Measurements from ENCODE around the gene MRGPRX4. TPM values are rescaled to one million over a fixed set of nuclear protein-coding genes. Genes with fewer than 3 reads are reported as not detected.
"Not testable (repeated sequence)": the region's sequence is repeated elsewhere in the genome, so short reads cannot be mapped to it uniquely, and the experiment has no call there.

MRGPRX4 gene
- total RNA-seq (2021): not detected in 2 replicates
- long read RNA-seq: 0 reads

DNA sequence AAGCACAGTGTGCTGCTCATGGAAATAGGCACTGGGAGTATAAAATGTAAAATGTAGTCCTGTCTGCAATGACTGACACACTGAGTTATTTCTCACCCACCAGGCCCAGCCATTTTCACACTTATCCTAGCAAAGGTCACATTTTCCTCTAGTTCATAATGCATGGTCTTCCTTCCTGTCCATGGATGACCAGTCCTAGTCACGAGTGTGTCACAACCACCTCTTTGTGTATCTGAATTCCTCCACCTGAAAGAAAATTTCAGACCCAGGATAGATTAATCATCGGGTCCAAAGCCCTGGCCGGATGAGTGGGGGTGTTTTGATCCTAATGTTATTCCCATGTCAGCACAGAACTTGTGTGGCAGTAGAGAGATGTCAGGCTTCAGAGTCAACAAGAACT lies at the start of gene MRGPRX4:
Gene MRGPRX4 (plus strand): TSS at position 172 of the 400 bp plus-strand sequence. CDS start 420 bp downstream, outside the sequence.
- Histone ChIP-seq H3K23me2 (ENCODE audit: insufficient read length, low read depth, low read length, poor library complexity, severe bottlenecking) (no peaks in the 10 kb centered on the region), H4K91ac (ENCODE audit: insufficient read length, low read depth, low read length) (no peak within 1 kb of the TSS), H3K4ac (ENCODE audit: low read depth, low read length) (no peak within 1 kb of the TSS), H3K27me3 (ENCODE audit: insufficient read depth, low read length) (no peaks in the 10 kb centered on the region), H2AFZ (ENCODE audit: low read length) (no peak within 1 kb of the TSS), H3K79me1 (ENCODE audit: insufficient read depth, low read depth, low read length, poor library complexity, severe bottlenecking) (no peaks in the 10 kb centered on the region), H3K14ac (ENCODE audit: insufficient read depth, low read length) (no peak within 1 kb of the TSS), H3K4me2 (ENCODE audit: insufficient read depth, insufficient read length, low read length) (no peak within 1 kb of the TSS), H2BK15ac (ENCODE audit: low read depth, low read length) (no peak within 1 kb of the TSS), H2BK12ac (ENCODE audit: insufficient read length, low read depth, low read length) (no peak within 1 kb of the TSS), H4K20me1 (ENCODE audit: control insufficient read depth, insufficient read depth, insufficient read length) (no peaks in the 10 kb centered on the region), H2BK5ac (ENCODE audit: insufficient read length, low read length) (no peak within 1 kb of the TSS), H3K4me1 (ENCODE audit: insufficient read depth, low read length) (no peaks in the 10 kb centered on the region), H4K5ac (ENCODE audit: insufficient read length, low read depth, low read length) (no peak within 1 kb of the TSS), H3T11ph (ENCODE audit: low read length) (no peak within 1 kb of the TSS), H3K23ac (ENCODE audit: insufficient read length, low read depth, low read length) (no peak within 1 kb of the TSS), H3K18ac (ENCODE audit: insufficient read length, low read depth, low read length) (no peak within 1 kb of the TSS), H2AK5ac (ENCODE audit: insufficient read length, low read length) (no peak within 1 kb of the TSS), H3K79me2 (ENCODE audit: insufficient read depth, low read length) (no peaks in the 10 kb centered on the region), H3K9ac (ENCODE audit: extremely low read depth, insufficient read length, low read length) (no peak within 1 kb of the TSS), H4K8ac (replicated peaks; ENCODE audit: insufficient read length, low read depth, low read length) (no peak within 1 kb of the TSS), H3K56ac (ENCODE audit: insufficient read length, low read depth, low read length) (no peak within 1 kb of the TSS), H2BK120ac (ENCODE audit: low read depth, low read length, poor library complexity, severe bottlenecking) (no peak within 1 kb of the TSS), H3K9me3 (ENCODE audit: control insufficient read depth, low read depth, low read length) (no peaks in the 10 kb centered on the region), H3K27ac (ENCODE audit: insufficient read length, low read depth, low read length) (no peak within 1 kb of the TSS), H2BK20ac (ENCODE audit: low read depth, low read length, poor library complexity, severe bottlenecking) (no peak within 1 kb of the TSS)
- Mint-ChIP-seq H3K4me1 (no peaks in the 10 kb centered on the region), H3K27ac (no peak within 1 kb of the TSS), H3K9me3 (no peaks in the 10 kb centered on the region), H3K36me3 (ENCODE audit: insufficient read depth in 1 of 3, low read depth in 3 of 3) (no peaks in the 10 kb centered on the region), H3K27me3 (ENCODE audit: low read depth) (peaks cover 15% of the 10 kb centered on the region), H3K4me3 (no peak within 1 kb of the TSS)
- WGBS (ENCODE audit: extremely low coverage, insufficient read length, low lambda C conversion rate): no CpG with 5 or more reads among the region's 3 CpGs
- TF ChIP-seq CTCF (conservative IDR thresholded peaks at IDR 0.05): no peak
- no peak for DNase-seq

- not testable (repeated sequence) for H3K56ac ChIP-seq (ENCODE audit: insufficient read length, low read depth, low read length); H3K36me3 Mint-ChIP-seq (ENCODE audit: insufficient read depth in 1 of 3, low read depth in 3 of 3); H3K27me3 ChIP-seq (ENCODE audit: insufficient read depth, low read length); H4K8ac ChIP-seq (replicated peaks; ENCODE audit: insufficient read length, low read depth, low read length); H3K23me2 ChIP-seq (ENCODE audit: insufficient read length, low read depth, low read length, poor library complexity, severe bottlenecking); H3K27me3 Mint-ChIP-seq (ENCODE audit: low read depth); H2AK5ac ChIP-seq (ENCODE audit: insufficient read length, low read length); H2BK20ac ChIP-seq (ENCODE audit: low read depth, low read length, poor library complexity, severe bottlenecking); H3K18ac ChIP-seq (ENCODE audit: insufficient read length, low read depth, low read length); H3K27ac Mint-ChIP-seq; H2BK120ac ChIP-seq (ENCODE audit: low read depth, low read length, poor library complexity, severe bottlenecking); H3K4me3 Mint-ChIP-seq; H3K4me2 ChIP-seq (ENCODE audit: insufficient read depth, insufficient read length, low read length); H2BK5ac ChIP-seq (ENCODE audit: insufficient read length, low read length); H3K9me3 ChIP-seq (ENCODE audit: control insufficient read depth, low read depth, low read length); H3K79me2 ChIP-seq (ENCODE audit: insufficient read depth, low read length); H2BK12ac ChIP-seq (ENCODE audit: insufficient read length, low read depth, low read length); H3K23ac ChIP-seq (ENCODE audit: insufficient read length, low read depth, low read length); H3K79me1 ChIP-seq (ENCODE audit: insufficient read depth, low read depth, low read length, poor library complexity, severe bottlenecking); H3T11ph ChIP-seq (ENCODE audit: low read length); DNase-seq; H3K27ac ChIP-seq (ENCODE audit: insufficient read length, low read depth, low read length); H4K5ac ChIP-seq (ENCODE audit: insufficient read length, low read depth, low read length); H4K91ac ChIP-seq (ENCODE audit: insufficient read length, low read depth, low read length); H3K4ac ChIP-seq (ENCODE audit: low read depth, low read length); H3K9ac ChIP-seq (ENCODE audit: extremely low read depth, insufficient read length, low read length); H2AFZ ChIP-seq (ENCODE audit: low read length); H4K20me1 ChIP-seq (ENCODE audit: control insufficient read depth, insufficient read depth, insufficient read length); H2BK15ac ChIP-seq (ENCODE audit: low read depth, low read length); H3K4me1 ChIP-seq (ENCODE audit: insufficient read depth, low read length); H3K14ac ChIP-seq (ENCODE audit: insufficient read depth, low read length)
- Mint-ChIP-seq H3K9me3 (peaks cover 18 to 25% of the 10 kb centered on the region in 2 experiments), H3K4me1 (peaks cover 14 to 16% of the 10 kb centered on the region in 2 experiments)
- no CpG with 5 or more reads among the region's 4 CpGs for WGBS (ENCODE audit: extremely low coverage, insufficient read length, low lambda C conversion rate)
Observed at GRCh38 chr11:18131115-18131514, 41.5 kb upstream of the MRGPRX4 start.

Measured in H9 (cell line).